ENCODE measurements around the gene PATJ. TPM values are rescaled to one million over a fixed set of nuclear protein-coding genes. Genes with fewer than 3 reads are reported as not detected.
"Not testable (repeated sequence)": the region's sequence is repeated elsewhere in the genome, so short reads cannot be mapped to it uniquely, and the experiment has no call there.

PATJ gene
- total RNA-seq, 4 donors from 2014 or later, result 24.3 to 36.3 (median 28.8) TPM

GRCh38 chr1:61935516-61935915 is 193.2 kb downstream of the PATJ start:
- Histone ChIP-seq H3K4me1 (no peaks in the 10 kb centered on the region), H3K27ac (no peak overlapping the region), H3K36me3 (no peaks in the 10 kb centered on the region), H3K4me3 (no peak overlapping the region), H3K27me3 (no peaks in the 10 kb centered on the region), H3K9me3 (no peaks in the 10 kb centered on the region)
- TF ChIP-seq EP300 (IDR thresholded peaks at IDR 0.05), result no peak
- TF ChIP-seq CTCF (IDR thresholded peaks at IDR 0.05), result no peak
- no peak for TF ChIP-seq POLR2A (IDR thresholded peaks at IDR 0.05)
- 94 to 98% methylated on average over 3 of the region's 3 CpGs for WGBS, 2 donors
- no peak for DNase-seq (ENCODE audit: low spot score in 2 of 2)

GRCh38 chr1:61936839-61937238 is 194.6 kb downstream of the PATJ start:
- H3K27me3 ChIP-seq, result no peaks in the 10 kb centered on the region
- WGBS, 2 donors, result 62 to 73% methylated on average over 5 of the region's 5 CpGs
- no peaks in the 10 kb centered on the region for H3K36me3 ChIP-seq
- TF ChIP-seq EP300 (IDR thresholded peaks at IDR 0.05) (no peak), POLR2A (IDR thresholded peaks at IDR 0.05) (no peak), CTCF (IDR thresholded peaks at IDR 0.05) (no peak)
- H3K4me3 ChIP-seq, result no peak overlapping the region
- DNase-seq (ENCODE audit: low spot score in 2 of 2), result no peak
- no peaks in the 10 kb centered on the region for H3K9me3 ChIP-seq
- H3K27ac ChIP-seq, result no peak overlapping the region
- no peaks in the 10 kb centered on the region for H3K4me1 ChIP-seq

- Histone ChIP-seq H3K27ac (no peak overlapping the region), H3K9me3 (no peaks in the 10 kb centered on the region), H3K27me3 (no peaks in the 10 kb centered on the region), H3K4me3 (no peak overlapping the region), H3K4me1 (no peaks in the 10 kb centered on the region), H3K36me3 (peaks cover 0 to 6% (median 0%) of the 10 kb centered on the region in 3 donors)
- TF ChIP-seq EP300 (IDR thresholded peaks at IDR 0.05), result no peak
- TF ChIP-seq CTCF (IDR thresholded peaks at IDR 0.05), result no peak
- TF ChIP-seq POLR2A (IDR thresholded peaks at IDR 0.05), result no peak
- DNase-seq (ENCODE audit: low spot score in 2 of 2), result no peak
Measured at GRCh38 chr1:61941794-61942193, 199.5 kb downstream of the PATJ start.

GRCh38 chr1:61942856-61943255 is 200.6 kb downstream of the PATJ start:
- peaks cover 0 to 6% (median 0%) of the 10 kb centered on the region in 3 donors for H3K36me3 ChIP-seq
- DNase-seq (ENCODE audit: low spot score in 2 of 2), result no peak
- no peak overlapping the region for H3K27ac ChIP-seq
- H3K27me3 ChIP-seq, result no peaks in the 10 kb centered on the region
- H3K9me3 ChIP-seq, result no peaks in the 10 kb centered on the region
- no peaks in the 10 kb centered on the region for H3K4me1 ChIP-seq
- no peak overlapping the region for H3K4me3 ChIP-seq
- TF ChIP-seq CTCF (IDR thresholded peaks at IDR 0.05) (no peak), EP300 (IDR thresholded peaks at IDR 0.05) (no peak), POLR2A (IDR thresholded peaks at IDR 0.05) (no peak)
- WGBS, 2 donors, result 94 to 98% methylated on average over 5 of the region's 5 CpGs

GRCh38 chr1:61948685-61949084 is 206.4 kb downstream of the PATJ start:
- not testable (repeated sequence) for H3K27me3 ChIP-seq; DNase-seq (ENCODE audit: low spot score in 2 of 2); H3K9me3 ChIP-seq; H3K36me3 ChIP-seq; H3K4me3 ChIP-seq; H3K27ac ChIP-seq
- H3K4me1 ChIP-seq, result peaks cover 0 to 16% (median 0%) of the 10 kb centered on the region in 4 donors
- 78 to 91% methylated on average over 4 of the region's 5 CpGs for WGBS, 2 donors

GRCh38 chr1:61950418-61950817 is 208.1 kb downstream of the PATJ start:
- H3K27me3 ChIP-seq, result no peaks in the 10 kb centered on the region
- no peak overlapping the region for H3K27ac ChIP-seq
- peaks cover 0 to 16% (median 0%) of the 10 kb centered on the region in 4 donors for H3K4me1 ChIP-seq
- no peak overlapping the region for H3K4me3 ChIP-seq
- TF ChIP-seq EP300 (IDR thresholded peaks at IDR 0.05) (no peak), POLR2A (IDR thresholded peaks at IDR 0.05) (no peak), CTCF (IDR thresholded peaks at IDR 0.05) (no peak)
- no peak for DNase-seq (ENCODE audit: low spot score in 2 of 2)
- H3K36me3 ChIP-seq, result no peaks in the 10 kb centered on the region
- 37 to 44% methylated on average over 2 of the region's 2 CpGs for WGBS, 2 donors
- H3K9me3 ChIP-seq, result no peaks in the 10 kb centered on the region

Measured in tibial nerve (tissue), 4 donors.